ENCODE measurements around the gene CMSS1.

The CMSS1 gene

DNA sequence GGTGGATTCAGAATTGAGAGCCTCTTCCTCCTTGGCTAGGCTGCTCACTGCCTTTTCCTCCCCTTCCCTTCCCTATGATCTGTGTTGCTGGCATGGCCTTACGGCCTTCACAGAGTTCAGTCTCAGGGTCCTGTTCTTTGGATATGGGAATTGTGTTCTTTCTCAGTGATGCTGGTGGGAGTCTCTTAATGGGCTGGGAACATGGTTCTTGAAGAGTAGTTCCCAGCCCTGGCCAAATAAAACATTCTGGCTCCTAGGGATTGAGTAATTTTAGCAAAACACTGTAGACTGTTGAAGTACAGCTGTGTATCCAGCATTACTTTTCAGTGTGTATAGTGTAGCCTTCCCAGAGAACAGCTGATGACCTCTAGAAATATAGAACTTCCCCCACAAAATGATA lies 319.3 kb downstream of the CMSS1 start:
- Histone ChIP-seq H3K9ac (no peak overlapping the region), H2AFZ (no peak overlapping the region), H3K4me3 (ENCODE audit: low read depth, low read length) (no peak overlapping the region), H3K9me3 (ENCODE audit: control insufficient read depth, low read length) (no peaks in the 10 kb centered on the region), H3K36me3 (ENCODE audit: control insufficient read depth, insufficient read depth, low read length) (no peaks in the 10 kb centered on the region), H3K4me2 (ENCODE audit: low read length) (no peak overlapping the region), H3K27ac (peak overlapping the region; percentile 45), H3K79me2 (no peaks in the 10 kb centered on the region), H3K27me3 (ENCODE audit: control insufficient read depth, insufficient read depth, low read length) (no peaks in the 10 kb centered on the region), H3K4me1 (no peaks in the 10 kb centered on the region)
- TF ChIP-seq, protein P1, sequence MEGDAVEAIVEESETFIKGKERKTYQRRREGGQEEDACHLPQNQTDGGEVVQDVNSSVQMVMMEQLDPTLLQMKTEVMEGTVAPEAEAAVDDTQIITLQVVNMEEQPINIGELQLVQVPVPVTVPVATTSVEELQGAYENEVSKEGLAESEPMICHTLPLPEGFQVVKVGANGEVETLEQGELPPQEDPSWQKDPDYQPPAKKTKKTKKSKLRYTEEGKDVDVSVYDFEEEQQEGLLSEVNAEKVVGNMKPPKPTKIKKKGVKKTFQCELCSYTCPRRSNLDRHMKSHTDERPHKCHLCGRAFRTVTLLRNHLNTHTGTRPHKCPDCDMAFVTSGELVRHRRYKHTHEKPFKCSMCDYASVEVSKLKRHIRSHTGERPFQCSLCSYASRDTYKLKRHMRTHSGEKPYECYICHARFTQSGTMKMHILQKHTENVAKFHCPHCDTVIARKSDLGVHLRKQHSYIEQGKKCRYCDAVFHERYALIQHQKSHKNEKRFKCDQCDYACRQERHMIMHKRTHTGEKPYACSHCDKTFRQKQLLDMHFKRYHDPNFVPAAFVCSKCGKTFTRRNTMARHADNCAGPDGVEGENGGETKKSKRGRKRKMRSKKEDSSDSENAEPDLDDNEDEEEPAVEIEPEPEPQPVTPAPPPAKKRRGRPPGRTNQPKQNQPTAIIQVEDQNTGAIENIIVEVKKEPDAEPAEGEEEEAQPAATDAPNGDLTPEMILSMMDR (IDR thresholded peaks at IDR 0.05): no peak

- Histone ChIP-seq H2AFZ (no peak overlapping the region), H3K36me3 (ENCODE audit: control insufficient read depth, insufficient read depth, low read length) (no peaks in the 10 kb centered on the region), H3K79me2 (no peaks in the 10 kb centered on the region), H3K27ac (no peak overlapping the region), H3K4me3 (ENCODE audit: low read depth, low read length) (no peak overlapping the region), H3K4me2 (ENCODE audit: low read length) (no peak overlapping the region), H3K27me3 (ENCODE audit: control insufficient read depth, insufficient read depth, low read length) (no peaks in the 10 kb centered on the region), H3K4me1 (no peaks in the 10 kb centered on the region), H3K9me3 (ENCODE audit: control insufficient read depth, low read length) (peaks cover 3% of the 10 kb centered on the region), H3K9ac (no peak overlapping the region)
- TF ChIP-seq, protein P1 (IDR thresholded peaks at IDR 0.05): no peak
Measured at GRCh38 chr3:100140976-100141375, 323.3 kb downstream of the CMSS1 start.

GRCh38 chr3:100141586-100141985 lies 323.9 kb downstream of the CMSS1 start:
- no peak overlapping the region for H2AFZ ChIP-seq
- no peaks in the 10 kb centered on the region for H3K27me3 ChIP-seq (ENCODE audit: control insufficient read depth, insufficient read depth, low read length)
- TF ChIP-seq, protein P1 (IDR thresholded peaks at IDR 0.05): no peak
- H3K4me1 ChIP-seq: no peaks in the 10 kb centered on the region
- H3K36me3 ChIP-seq (ENCODE audit: control insufficient read depth, insufficient read depth, low read length): no peaks in the 10 kb centered on the region
- H3K4me2 ChIP-seq (ENCODE audit: low read length): no peak overlapping the region
- no peak overlapping the region for H3K4me3 ChIP-seq (ENCODE audit: low read depth, low read length)
- H3K79me2 ChIP-seq: no peaks in the 10 kb centered on the region
- H3K9ac ChIP-seq: no peak overlapping the region
- H3K9me3 ChIP-seq (ENCODE audit: control insufficient read depth, low read length): peaks cover 3% of the 10 kb centered on the region
- no peak overlapping the region for H3K27ac ChIP-seq

DNA sequence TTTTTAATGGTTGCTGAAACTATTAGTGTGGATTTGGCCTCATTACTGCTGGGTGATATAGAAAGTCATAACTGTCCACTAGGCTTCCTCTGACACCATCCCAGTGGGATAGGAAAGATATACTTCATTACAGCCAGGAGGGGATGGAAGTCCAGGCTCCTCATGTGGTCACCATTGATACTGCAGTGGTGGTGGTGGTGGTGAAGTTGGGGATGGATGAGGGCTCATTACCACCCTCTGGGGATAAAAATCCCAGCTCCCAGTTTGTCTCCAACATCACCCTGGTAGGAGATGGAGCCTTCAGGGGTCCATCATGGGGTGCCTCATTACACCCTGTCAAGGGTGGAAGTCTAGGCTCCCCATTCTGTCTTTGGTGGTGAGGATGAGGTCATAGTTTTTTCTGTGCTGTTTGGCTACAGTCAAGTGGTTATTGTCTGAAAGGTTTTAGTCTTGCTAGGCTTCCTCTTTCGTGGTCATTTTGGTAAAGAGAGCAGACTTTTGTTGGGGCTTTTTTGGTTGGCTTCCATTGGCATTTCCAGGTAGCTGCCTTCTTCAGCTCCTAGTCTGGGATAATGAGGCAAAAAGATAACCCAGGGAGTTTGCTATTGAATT lies 326.7 kb downstream of the CMSS1 start:
- H3K9ac ChIP-seq: no peak overlapping the region
- H3K79me2 ChIP-seq: no peaks in the 10 kb centered on the region
- TF ChIP-seq, protein P1 (IDR thresholded peaks at IDR 0.05): no peak
- no peak overlapping the region for H3K4me2 ChIP-seq (ENCODE audit: low read length)
- no peaks in the 10 kb centered on the region for H3K36me3 ChIP-seq (ENCODE audit: control insufficient read depth, insufficient read depth, low read length)
- H3K9me3 ChIP-seq (ENCODE audit: control insufficient read depth, low read length): peaks cover 3% of the 10 kb centered on the region
- no peak overlapping the region for H2AFZ ChIP-seq
- H3K27ac ChIP-seq: no peak overlapping the region
- H3K4me1 ChIP-seq: peaks cover under 1% of the 10 kb centered on the region
- no peaks in the 10 kb centered on the region for H3K27me3 ChIP-seq (ENCODE audit: control insufficient read depth, insufficient read depth, low read length)
- H3K4me3 ChIP-seq (ENCODE audit: low read depth, low read length): no peak overlapping the region

DNA sequence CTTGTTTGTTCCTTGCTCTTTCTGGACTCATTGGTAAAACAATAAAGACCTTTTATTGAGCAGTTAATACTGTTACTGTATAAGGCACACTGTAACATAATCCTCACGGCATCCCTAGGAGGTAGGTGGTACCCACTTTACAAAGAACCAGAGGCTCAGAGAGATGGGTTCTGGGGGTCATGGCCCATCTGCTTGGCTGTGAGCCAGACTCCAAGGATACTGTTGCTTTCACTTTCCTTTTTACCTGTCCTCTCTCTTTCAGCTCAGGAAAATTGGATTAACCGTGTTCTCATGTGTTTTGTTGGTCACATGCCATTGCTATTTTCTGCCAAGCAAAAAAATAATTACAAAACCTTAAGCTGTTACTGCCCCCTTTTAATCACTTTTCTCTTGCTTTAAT lies 331.5 kb downstream of the CMSS1 start:
- H3K4me1 ChIP-seq: peaks cover 3% of the 10 kb centered on the region
- H2AFZ ChIP-seq: no peak overlapping the region
- TF ChIP-seq, protein P1 (IDR thresholded peaks at IDR 0.05): no peak
- no peak overlapping the region for H3K4me3 ChIP-seq (ENCODE audit: low read depth, low read length)
- H3K27ac ChIP-seq: no peak overlapping the region
- H3K36me3 ChIP-seq (ENCODE audit: control insufficient read depth, insufficient read depth, low read length): no peaks in the 10 kb centered on the region
- H3K79me2 ChIP-seq: no peaks in the 10 kb centered on the region
- no peaks in the 10 kb centered on the region for H3K9me3 ChIP-seq (ENCODE audit: control insufficient read depth, low read length)
- H3K9ac ChIP-seq: no peak overlapping the region
- no peaks in the 10 kb centered on the region for H3K27me3 ChIP-seq (ENCODE audit: control insufficient read depth, insufficient read depth, low read length)
- no peak overlapping the region for H3K4me2 ChIP-seq (ENCODE audit: low read length)
